ENCODE results near the gene RAB4A. TPM values are rescaled to one million over a fixed set of nuclear protein-coding genes. Genes with fewer than 3 reads are reported as not detected.

RAB4A gene
- total and polyA plus RNA-seq, 2 of the 8 experiments (the other 6 are each of a cell fraction or from before 2014, with no cell fraction given), result 13.3 to 68.8 TPM

GRCh38 chr1:229273507-229274232, 2.8 kb downstream of the RAB4A start:
- Histone ChIP-seq H2BK120ac (replicated peaks; ENCODE audit: low read depth, low read length) (no peak overlapping the region), H3K79me2 (ENCODE audit: control insufficient read depth in 1 of 2, insufficient read depth in 2 of 2, low read length in 2 of 2) (peaks cover 10 to 65% of the 10 kb centered on the region in 2 experiments), H2AK5ac (ENCODE audit: low read depth, low read length) (no peak overlapping the region), H4K20me1 (replicated peaks in 1 of 2; ENCODE audit: control insufficient read depth in 1 of 2, insufficient read depth in 2 of 2, low read length in 2 of 2) (peaks cover 6 to 12% of the 10 kb centered on the region in 2 experiments), H4K5ac (ENCODE audit: insufficient read length, low read depth, low read length) (no peak overlapping the region), H3K9ac (replicated peaks in 1 of 4; ENCODE audit: extremely low read depth in 1 of 4, low read depth in 3 of 4, low read length in 3 of 4) (no peak overlapping the region), H3K18ac (ENCODE audit: extremely low read depth, low read length) (no peak overlapping the region), H2BK15ac (ENCODE audit: low read length) (no peak overlapping the region), H3K23ac (ENCODE audit: insufficient read length) (no peak overlapping the region), H2BK12ac (ENCODE audit: low read depth, low read length) (no peak overlapping the region), H3K4me1 (replicated peaks in 1 of 4; ENCODE audit: control insufficient read depth in 3 of 4, insufficient read depth in 4 of 4, low read length in 3 of 4) (peaks cover 3 to 12% (median 8%) of the 10 kb centered on the region in 4 experiments), H3K27ac (ENCODE audit: low read depth, low read length) (no peak overlapping the region), H4K91ac (replicated peaks; ENCODE audit: insufficient read length, low read length) (no peak overlapping the region), H4K8ac (ENCODE audit: extremely low read depth, insufficient read depth, low read length) (no peak overlapping the region), H3K4me3 (ENCODE audit: extremely low read depth in 1 of 4, insufficient read depth in 2 of 4, low read depth in 3 of 4, low read length in 4 of 4) (no peak overlapping the region), H3K56ac (replicated peaks; ENCODE audit: insufficient read length, low read depth, low read length) (no peak overlapping the region), H3K4ac (replicated peaks; ENCODE audit: insufficient read length, low read depth, low read length) (no peak overlapping the region), H3K23me2 (ENCODE audit: low read depth, low read length) (no peaks in the 10 kb centered on the region; the same call in 1 of the 2 replicates), H3K27me3 (replicated peaks in 1 of 4; ENCODE audit: control insufficient read depth in 3 of 4, extremely low read depth in 1 of 4, insufficient read depth in 3 of 4, low read length in 3 of 4) (peaks cover 0 to 10% (median 6%) of the 10 kb centered on the region in 4 experiments; a peak in 5 of 7 replicates), H2AFZ (ENCODE audit: low read length) (no peak overlapping the region), H3K9me3 (ENCODE audit: insufficient read depth in 2 of 2, low read depth in 1 of 2, low read length in 1 of 2) (no peaks in the 10 kb centered on the region), H2BK20ac (ENCODE audit: low read length) (no peak overlapping the region), H2BK5ac (ENCODE audit: low read depth, low read length) (no peak overlapping the region), H3K36me3 (ENCODE audit: control insufficient read depth in 2 of 4, insufficient read depth in 4 of 4, low read length in 3 of 4) (no peaks in the 10 kb centered on the region), H3K4me2 (ENCODE audit: insufficient read depth in 1 of 2, low read depth in 2 of 2, low read length in 2 of 2) (no peak overlapping the region; a peak in 1 of 4 replicates), H3K79me1 (ENCODE audit: low read depth, low read length) (peaks cover 20% of the 10 kb centered on the region), H3K14ac (ENCODE audit: insufficient read length) (no peak overlapping the region)
- ChIA-PET POLR2A (ENCODE audit: partially characterized antibody) (interaction anchor here (1.2 to 1.3 kb wide), 2 partner anchors 11 to 74 kb away, joined by 3 read pairs; no protein-coding TSS in a partner anchor), CTCF (ENCODE audit: partially characterized antibody) (interaction anchor here (0.6 to 1.0 kb wide), 3 partner anchors 12 to 1017 kb away, joined by 3 read pairs; no protein-coding TSS in a partner anchor)
- no peak for DNase-seq (ENCODE audit: low read depth in 1 of 2, low spot score in 2 of 2)
- TF ChIP-seq CTBP2 (IDR thresholded peaks at IDR 0.05; ENCODE audit: borderline replicate concordance, insufficient read depth, insufficient read length, low read length) (no peak), CHD2 (IDR thresholded peaks at IDR 0.05; ENCODE audit: low read length) (no peak)
- 90% methylated on average over 6 of the region's 7 CpGs; no CpG with 5 or more reads in 1 of the 2 experiments for WGBS, 2 experiments (ENCODE audit: extremely low coverage in 1 of 2, insufficient coverage in 1 of 2, insufficient read length in 1 of 2, insufficient replicate concordance in 2 of 2, low coverage in 1 of 2, low lambda C conversion rate in 2 of 2, missing lambda C conversion rate in 1 of 2)
- FAIRE-seq, result no peak
